ENCODE results near the gene MORN1.

- TF ChIP-seq PRDM10 (IDR thresholded peaks at IDR 0.05; ENCODE audit: partially characterized antibody) (no peak), TBL1XR1 (IDR thresholded peaks at IDR 0.05; ENCODE audit: low read length in 2 of 2) (no peak), HDGF (IDR thresholded peaks at IDR 0.05) (no peak), REST (IDR thresholded peaks at IDR 0.05; ENCODE audit: borderline replicate concordance) (no peak), REST (CRISPR knock-in tag; IDR thresholded peaks at IDR 0.05; ENCODE audit: low read depth) (no peak), CTCF (IDR thresholded peaks at IDR 0.05 in 2 of 3, conservative IDR thresholded peaks at IDR 0.05 in 1 of 3; ENCODE audit: insufficient read depth in 2 of 3, low read depth in 1 of 3, low read length in 3 of 3) (no peak), TCF7 (IDR thresholded peaks at IDR 0.05; ENCODE audit: borderline replicate concordance) (no peak), ATF1 (CRISPR knock-in tag; IDR thresholded peaks at IDR 0.05) (no peak), ATF1 (tag; IDR thresholded peaks at IDR 0.05) (no peak), MEIS2 (IDR thresholded peaks at IDR 0.05; ENCODE audit: partially characterized antibody) (no peak), FOXP4 (CRISPR knock-in tag; IDR thresholded peaks at IDR 0.05; ENCODE audit: borderline replicate concordance) (no peak), POLR2A (conservative IDR thresholded peaks at IDR 0.05) (no peak)
- TF ChIP-seq, protein P1, sequence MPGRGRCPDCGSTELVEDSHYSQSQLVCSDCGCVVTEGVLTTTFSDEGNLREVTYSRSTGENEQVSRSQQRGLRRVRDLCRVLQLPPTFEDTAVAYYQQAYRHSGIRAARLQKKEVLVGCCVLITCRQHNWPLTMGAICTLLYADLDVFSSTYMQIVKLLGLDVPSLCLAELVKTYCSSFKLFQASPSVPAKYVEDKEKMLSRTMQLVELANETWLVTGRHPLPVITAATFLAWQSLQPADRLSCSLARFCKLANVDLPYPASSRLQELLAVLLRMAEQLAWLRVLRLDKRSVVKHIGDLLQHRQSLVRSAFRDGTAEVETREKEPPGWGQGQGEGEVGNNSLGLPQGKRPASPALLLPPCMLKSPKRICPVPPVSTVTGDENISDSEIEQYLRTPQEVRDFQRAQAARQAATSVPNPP (IDR thresholded peaks at IDR 0.05; ENCODE audit: borderline replicate concordance, insufficient read depth, insufficient read length) = no peak
- TF ChIP-seq, protein P2, sequence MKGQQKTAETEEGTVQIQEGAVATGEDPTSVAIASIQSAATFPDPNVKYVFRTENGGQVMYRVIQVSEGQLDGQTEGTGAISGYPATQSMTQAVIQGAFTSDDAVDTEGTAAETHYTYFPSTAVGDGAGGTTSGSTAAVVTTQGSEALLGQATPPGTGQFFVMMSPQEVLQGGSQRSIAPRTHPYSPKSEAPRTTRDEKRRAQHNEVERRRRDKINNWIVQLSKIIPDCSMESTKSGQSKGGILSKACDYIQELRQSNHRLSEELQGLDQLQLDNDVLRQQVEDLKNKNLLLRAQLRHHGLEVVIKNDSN (CRISPR knock-in tag; IDR thresholded peaks at IDR 0.05) = peak; percentile 78
Measured at GRCh38 chr1:2413495-2414296, 22.3 kb upstream of the MORN1 start.

Measured in K562 (cell line).